Embryonic facial prominence (tissue), 1 donor: ENCODE measurements around the gene CDH4.
"Not testable (repeated sequence)": the region's sequence is repeated elsewhere in the genome, so short reads cannot be mapped to it uniquely, and the experiment has no call there.

Experiments used
- DNase-seq: peaks from one replicate; pipeline ENCODE4 v3.0.0-alpha.2; 2016; ENCODE audit errors: extremely low spot score

The CDH4 gene

DNA sequence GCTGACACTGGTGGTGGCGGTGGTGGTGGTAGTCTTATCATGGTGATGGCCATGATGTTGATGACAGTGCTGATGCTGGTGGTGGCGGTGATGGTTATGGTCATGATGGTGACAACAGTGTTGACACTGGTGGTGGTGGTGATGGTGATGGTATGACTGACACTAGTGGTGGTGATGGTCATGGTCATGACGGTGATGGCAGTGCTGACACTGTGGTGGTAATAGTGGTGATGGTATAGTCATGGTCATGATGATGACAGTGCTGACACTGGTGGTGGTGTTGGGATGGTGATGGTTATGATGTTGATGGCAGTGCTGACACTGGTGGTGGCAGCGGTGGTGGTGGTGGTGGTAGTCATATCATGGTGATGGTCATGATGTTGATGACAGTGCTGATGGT, 205.7 kb downstream of the CDH4 start:
- DNase-seq, result no peak

DNA sequence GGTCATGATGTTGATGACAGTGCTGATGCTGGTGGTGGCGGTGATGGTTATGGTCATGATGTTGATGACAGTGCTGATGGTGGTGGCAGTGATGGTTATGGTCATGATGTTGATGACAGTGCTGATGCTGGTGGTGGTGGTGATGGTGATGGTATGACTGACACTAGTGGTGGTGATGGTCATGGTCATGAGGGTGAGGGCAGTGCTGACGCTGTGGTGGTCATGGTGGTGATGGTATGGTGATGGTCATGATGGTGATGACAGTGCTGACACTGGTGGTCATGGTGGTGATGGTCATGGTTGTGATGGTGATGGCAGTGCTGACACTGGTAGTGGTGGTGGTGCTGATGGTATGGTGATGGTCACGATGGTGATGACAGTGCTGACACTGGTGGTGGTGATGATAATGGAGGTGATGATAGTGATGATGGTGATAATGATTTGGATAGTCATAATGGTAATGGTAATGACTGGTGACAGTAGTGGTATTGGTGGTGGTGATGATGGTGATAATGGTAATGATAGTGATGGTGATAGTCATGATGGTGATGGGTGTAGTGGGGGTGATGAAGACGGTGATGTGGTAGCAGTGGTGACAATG, 206.2 kb downstream of the CDH4 start:
- no peak for DNase-seq

DNA sequence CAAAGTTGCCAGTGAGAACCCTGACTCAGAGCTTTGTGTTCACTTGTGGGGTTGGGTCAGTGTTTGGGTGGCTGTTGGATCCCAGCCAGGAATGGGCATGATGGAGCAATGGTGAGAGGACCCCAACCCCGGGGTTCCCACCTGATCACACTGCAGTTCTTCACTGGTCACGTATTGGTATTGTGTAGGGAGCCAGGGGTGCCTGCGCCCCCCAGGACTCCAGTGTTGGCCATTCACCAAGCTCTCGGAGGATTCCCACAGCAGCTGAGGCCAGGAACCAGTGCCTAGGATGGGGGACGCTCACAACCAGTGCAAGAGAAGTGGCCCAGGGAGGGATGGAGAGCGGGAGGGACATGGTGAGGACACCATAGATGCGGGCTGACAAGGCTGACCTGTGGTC, 207.2 kb downstream of the CDH4 start:
- DNase-seq, result no peak

DNA sequence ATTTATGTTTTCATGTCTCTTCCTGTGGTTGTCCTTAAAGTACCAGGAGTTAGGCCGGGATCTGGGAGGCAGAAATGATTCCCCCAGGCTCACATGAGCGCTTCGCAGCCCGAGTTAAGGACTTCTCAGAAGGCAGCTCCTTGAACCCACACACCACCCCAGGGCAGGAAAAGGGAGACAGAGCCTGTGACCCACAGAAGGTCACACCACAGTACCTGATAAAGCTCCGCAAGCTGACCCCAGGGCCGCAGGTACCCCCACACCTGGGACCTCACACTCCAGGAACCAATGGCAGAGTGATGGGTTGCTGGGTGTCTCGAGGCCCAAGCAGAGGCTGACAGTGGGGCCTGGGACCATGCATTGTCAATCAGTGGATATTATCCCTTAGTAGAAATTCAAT, 207.6 kb downstream of the CDH4 start:
- no peak for DNase-seq

DNA sequence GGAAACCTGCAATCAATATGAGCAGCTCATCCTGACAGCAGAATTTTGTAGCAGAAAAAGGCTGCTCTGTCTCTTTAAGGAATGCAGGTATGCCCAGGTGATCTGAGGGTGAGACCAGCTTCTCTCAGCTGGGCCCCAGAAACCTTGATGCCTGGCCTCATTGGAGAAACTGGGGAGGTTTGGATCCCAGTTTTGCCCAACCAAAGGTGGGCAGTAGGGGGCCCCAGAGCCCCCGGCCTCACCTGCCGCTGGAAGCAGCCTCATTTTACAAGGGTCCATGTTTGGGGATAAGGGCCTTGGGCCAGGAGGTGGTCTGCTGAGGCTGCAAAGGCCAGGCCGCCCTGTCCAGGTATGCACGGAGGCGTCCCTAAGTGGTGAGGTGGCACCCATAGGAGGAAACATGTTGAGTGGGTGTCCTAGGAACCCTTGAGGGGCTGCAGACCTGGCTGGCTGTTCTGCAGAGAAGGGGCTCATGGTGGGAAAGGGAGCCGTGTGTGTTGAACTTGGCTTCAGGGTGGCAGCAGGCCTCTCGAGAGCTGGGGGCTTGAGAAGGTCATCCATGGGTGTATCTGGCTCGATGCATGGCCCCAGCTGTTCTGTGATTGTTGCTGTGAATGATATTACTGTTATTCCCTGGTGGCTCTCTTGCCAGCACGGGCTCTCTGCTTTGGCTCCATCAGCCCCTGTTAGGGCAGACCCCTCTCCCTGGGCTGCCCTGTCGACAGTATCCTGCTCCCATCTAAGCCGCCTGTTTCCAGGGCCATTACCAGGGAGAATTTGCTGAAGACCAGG, 208.4 kb downstream of the CDH4 start:
- no peak for DNase-seq

DNA sequence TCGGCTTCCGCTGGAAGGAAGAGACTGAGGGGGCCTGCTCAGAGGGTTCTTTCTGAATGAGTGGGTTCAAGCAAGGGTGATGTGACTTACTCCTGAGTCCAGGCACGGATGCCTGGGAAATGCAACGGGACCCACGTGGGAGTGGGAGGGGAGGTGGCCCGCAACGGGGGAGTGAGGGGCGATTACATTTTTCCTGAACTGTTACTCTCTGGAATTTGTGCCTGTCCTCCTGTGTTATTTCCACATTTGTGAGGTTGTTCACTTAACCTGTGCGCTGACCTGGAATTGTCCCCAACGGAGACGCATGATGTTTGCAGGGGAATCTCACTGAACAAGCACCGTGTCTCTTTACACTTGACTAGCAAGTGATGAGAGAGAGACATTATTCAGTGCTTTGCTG, 209.4 kb downstream of the CDH4 start:
- no peak for DNase-seq

DNA sequence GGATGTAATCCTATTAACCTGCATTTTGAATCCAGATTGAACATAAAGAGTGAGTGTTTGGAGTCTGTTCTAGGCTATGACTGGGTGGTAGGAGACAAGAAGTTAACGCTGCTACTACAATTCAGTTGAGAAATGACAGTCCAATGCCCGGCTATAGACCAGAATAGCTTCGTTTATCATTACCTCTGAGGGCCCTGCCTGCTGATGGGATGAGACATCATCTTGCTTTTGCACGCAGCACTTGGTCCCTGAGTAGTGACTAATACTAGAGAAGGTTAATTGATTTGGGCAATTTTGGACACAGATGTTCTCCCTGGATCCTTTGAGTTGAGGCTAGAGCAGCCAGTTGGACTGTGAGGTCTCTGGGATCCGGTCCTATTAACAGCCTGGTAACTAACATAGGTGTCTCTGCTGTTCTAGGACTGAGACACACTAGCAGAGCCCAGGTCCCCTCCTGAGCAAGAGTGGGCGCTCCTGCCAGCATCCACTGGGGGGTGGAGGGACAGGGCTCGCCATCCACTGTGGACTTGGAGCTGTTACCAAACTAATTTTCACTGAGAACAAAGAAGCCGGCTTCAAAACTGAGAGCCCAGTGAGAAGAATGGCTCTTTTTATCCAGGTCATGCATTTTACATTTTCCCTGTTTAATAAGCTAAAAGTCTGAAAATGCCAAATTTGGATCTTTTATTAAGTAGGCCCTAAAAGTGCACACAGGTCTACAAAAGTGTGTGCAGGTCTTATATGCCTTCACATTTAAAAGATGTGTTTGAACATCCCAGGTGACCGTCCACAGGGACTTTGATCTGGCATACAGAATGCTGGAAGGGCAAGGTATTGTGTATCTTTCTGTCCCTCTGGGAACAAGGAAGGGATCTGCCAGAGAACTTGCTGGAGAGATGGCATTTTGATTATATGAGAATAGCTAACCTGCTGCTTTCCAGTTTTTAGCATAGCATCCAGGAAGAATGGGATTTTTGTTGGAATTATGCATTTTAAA, 212.5 kb downstream of the CDH4 start:
- DNase-seq, result no peak

DNA sequence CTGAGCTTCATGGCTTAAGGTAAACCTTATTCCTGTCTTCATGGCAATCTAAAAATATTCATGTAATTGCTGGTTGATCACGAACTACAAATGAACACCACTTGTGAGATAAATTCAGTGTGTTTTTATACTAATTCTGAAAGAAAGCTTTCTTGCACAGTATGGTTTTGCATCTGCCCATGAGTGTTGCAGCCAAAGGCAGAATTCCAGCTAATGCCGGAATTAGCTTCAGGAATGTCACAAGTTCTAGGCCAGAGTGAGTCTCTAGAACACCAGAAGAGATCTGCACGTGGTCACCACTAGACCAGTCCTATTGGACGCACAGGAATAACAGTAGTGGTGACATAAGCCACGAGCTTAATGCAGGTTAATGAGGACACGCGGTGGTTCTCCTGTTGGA, 223.7 kb downstream of the CDH4 start:
- no peak for DNase-seq

DNA sequence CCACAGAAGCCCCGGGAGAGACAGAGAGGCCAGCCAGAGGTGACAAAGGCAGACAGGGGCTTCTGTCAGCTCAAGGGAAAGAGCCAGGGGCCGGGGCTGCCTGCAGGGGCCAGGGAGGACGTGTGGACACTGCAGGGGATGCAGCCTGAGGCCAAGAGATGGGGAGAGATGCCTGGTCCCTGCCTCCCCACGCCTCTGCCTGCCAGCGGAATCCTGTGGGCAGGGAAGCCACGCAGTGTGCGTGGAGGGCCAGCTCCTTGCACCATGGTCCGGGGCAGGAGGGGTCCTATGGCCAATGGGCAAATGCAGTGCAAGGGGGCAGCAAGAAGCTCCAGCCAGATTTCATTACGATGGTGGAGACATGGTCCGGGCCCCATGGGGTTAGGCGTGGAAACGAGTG, 224.9 kb downstream of the CDH4 start:
- DNase-seq, result no peak

DNA sequence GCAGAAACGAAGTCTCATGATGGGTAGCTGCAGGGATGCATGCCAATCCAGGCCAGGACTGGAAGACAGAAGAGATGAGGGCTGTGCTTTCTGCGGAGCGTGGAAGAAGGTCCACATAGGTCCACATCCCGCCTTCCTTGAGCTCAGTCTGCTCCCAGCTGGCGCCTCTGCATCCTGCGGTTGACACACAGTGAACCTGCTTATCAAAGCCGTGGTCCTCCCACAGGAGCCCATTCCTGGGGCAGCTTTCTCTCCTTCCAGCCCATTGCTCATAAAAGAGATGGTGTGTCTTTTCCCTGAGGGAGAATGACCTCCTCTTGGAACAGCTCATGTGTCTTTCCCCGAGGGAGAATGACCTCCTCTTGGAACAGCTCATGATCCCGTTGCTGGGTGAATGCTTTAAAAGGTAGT, 225.4 kb downstream of the CDH4 start:
- no peak for DNase-seq

DNA sequence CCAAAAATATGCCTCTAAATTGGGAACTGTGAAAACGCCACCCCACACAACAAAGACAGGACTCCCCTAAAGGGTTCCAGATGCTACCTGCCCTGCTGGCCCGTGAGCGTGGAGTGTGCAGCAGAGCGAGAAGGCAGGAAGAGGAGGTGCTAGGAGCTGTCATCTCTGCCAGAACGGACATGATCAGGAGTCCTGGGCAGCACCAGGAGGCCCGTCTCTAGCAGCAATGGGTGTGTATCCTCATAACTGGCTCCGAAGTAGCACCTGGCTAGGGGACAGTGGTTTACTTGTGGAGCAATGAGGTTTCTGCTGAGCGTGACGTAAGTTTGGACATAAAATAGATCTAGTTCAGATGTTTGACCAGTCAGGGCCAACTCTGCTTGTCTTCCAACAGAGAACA, 226.0 kb downstream of the CDH4 start:
- no peak for DNase-seq

DNA sequence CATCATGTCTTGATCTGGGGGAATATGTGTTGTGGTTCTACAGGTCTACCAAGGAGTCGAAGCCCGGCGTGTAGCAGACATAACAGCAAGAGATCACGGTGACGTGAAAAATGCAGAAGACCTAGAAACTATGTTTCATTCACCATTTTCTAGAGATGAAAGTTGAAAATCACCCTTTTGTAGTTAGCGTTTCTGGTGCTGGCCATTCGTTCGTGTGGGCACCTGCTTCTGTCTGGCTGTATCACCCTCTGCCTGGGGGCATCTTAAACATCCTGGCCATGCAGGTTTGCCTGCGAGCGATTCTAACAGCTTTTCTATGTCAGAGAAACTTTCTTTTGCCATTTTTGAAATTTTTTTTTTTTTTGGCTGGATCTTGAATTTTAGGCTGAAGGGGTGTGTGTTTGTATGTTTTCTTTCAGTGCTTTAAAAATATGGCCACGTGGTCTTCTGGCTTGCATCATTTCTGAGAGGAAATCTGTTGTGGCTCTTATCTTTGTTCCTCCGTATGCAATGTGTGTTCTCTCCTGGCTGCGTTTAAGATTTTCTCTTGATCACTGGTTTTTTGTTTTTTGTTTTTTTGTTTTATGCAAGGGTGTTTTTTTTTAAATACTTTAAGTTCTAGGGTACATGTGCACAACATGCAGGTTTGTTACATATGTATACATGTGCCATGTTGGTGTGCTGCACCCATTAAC, 226.7 kb downstream of the CDH4 start:
- DNase-seq, result no peak

DNA sequence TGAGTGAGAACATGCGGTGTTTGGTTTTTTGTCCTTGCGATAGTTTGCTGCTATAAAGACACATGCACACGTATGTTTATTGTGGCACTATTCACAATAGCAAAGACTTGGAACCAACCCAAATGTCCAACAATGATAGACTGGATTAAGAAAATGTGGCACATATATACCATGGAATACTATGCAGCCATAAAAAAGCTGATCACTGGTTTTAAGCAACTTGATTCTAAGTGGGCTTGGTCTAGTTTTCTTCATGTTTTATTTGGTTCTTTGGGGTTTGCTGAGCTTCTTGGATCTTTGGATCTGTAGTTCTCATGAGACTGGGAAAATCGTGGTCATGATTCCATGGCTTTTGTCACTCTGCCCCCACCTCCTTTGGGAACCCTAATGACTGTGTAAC, 227.4 kb downstream of the CDH4 start:
- DNase-seq, result not testable (repeated sequence)

DNA sequence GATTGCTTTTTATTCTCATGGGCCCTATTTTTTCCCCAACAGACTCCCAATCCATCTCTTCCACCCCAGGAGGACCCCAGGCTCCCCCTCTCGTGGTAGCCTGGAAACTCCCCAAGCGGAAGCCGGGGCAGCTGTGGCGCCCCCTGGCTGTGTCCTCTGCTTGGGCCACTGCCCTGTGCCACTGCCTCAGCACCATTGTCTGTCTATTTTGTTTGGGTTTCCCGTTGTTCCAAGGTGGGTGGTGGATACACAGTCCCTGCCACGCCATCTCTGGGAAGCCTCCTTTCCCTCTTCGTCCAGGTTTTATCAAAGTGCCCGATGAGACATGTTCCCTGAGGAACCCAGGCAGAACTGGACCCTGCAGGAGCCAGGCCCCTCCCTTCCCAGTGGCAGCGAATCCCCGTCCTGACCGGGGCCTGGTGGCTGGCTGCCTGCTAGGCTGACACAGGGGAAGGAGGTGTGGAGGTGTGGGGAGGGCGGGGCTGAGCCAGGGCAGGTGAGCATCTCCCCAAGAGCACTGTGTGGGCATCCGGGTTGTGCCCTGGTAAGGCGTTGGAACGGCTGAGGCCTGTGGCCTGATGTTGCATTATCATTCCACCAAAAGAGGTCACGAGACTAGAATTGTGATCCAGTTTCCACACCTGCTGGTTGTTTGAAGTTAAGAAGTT, 228.2 kb downstream of the CDH4 start:
- no peak for DNase-seq

DNA sequence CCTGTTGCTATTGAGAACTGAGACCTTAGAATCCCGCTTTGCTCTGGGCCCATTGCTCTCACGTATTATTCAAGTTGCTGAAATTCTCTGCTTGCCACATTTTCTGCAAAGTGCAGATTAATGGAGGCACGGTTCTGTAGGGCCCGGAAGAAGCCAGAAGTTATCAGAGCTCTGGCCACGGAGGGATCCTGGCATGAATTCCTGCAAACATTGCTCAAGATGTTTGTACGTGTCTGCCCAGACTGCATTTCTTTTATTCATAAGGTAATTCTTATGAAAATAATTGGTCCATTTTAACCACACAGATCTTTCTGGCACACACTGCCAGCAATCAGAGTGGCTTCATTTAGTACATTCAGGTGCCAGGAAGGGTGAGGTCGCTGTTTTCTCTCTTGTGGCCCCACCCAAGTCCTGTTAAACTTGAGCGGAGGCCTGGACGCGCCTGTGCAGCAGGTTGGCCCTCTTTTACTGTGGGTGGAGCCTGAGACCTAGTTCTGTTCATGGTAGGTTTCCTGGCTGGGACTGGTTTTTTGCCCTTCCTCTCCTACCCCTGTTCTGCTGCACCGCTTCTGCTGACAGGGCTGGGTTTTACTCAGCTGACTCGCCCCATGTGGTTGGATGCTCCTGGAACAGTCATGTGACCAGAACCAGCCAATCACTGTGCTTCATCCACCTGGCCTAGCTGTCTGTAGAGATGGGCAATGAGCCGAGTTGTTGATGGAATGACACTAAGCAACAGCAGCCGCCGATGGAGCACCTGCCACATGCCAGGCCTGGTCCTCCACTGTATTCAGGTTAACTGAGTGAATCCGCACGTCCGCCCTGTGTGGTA, 230.2 kb downstream of the CDH4 start:
- DNase-seq, result no peak

DNA sequence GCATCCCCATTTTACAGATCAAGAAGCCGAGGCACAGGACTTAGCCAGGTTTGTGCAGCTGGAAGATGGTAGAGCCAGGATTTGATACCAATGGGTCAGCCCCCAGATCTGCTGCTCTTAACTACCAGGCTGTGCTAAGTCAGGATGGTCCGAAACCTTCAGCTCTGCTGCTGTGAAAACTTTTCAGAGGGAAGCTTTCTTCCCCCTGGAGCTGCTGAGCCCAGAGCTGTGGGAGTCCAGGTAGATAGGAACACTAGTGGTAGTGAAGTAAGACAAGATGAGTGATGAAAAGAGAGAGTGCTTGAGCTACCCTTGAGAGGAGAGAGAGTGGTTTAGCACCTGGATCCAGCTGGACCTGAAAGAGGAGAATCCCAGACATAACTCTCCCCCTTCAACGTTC, 230.8 kb downstream of the CDH4 start:
- no peak for DNase-seq

DNA sequence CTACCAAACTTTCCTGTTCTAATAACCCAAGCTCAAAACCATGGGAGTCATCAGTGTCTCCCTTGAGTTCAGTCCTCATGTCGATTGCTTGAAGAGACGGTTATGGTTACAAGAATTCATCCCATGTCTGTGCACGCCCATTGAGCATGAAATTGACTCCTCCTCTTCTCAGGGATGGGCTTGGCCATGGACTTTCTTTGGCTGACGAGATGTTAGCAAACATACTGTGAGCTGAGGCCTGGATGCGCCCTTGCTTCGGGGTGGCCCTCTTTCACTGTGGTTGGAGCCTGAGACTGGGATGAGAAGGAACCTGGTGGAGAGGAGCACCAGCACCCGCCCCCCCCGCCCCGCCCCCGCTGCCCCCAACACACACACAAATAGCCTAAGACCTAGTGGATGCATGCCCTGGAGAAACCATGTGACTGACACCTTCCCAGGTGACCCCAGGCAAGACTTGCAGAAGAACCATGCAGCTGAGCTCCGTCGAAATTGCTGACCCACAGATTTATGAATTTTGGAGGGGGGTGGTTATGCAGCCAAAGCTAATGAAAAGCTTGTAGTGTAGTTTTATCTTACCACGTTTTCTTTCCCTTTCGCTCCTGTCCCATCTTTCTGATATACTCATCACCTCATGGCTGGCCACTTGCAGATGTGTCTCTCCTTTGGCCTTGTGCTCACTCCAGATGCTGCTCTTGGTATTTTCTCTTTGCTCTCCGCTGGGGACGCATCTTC, 231.4 kb downstream of the CDH4 start:
- no peak for DNase-seq

DNA sequence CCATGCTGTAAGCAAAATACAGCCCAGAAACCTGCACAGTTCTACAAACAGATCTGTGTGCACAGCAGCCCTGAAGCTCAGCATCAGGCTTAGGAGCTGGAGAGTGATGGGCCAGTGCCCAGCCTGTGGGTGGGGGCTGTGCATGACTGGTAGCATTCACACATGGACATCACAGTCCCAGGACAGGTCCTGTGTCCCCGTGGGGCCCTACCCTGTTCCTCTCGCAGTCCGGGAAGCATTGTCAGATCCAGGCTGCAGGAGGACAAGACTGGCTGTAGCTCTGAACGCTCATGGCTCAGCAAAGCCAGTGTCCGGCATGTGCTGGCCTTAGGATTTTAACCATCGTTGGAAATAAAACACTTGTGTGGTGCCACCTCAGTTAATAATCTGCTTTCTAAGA, 234.1 kb downstream of the CDH4 start:
- no peak for DNase-seq

DNA sequence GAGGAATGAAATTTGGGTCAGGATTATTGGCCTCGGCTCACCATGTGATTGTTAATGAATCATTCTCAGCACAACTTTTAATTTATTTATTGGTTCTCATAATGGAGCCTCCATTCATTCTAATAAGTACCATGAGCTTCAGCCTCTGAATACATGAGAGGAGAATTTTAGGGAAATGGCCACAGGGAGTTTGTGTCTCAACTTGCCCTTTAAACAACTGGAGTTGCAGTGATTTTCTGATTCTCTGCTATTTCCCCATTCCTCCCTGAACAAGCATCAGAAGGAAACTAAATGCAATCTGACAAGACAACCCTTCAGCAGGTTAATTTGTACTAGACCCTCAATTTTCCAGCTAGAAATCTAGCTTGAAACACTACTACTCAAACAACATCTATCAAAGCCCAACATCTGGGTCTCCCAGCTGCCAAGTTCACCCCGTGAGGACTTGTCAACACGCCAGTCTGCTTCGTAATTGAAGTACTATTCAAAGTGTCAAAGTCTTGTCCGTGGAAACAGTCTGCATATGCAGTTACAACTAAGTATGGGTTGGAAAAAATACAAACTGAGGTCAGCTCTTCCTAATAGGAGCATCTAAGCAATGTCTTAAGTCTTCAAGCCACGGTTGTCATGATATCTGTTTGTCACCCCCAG, 235.4 kb downstream of the CDH4 start:
- DNase-seq, result no peak
